ENCODE data around the gene HOXD13. TPM values are rescaled to one million over a fixed set of nuclear protein-coding genes. Genes with fewer than 3 reads are reported as not detected.

HOXD13 gene
- total RNA-seq, 1 experiment from 2014 or later = not detected

GRCh38 chr2:176089843-176090395 is 2.6 kb upstream of the HOXD13 start:
- Histone ChIP-seq H3K27me3 (replicated peaks; ENCODE audit: control insufficient read depth, insufficient read depth, low read length) (peaks cover 23% of the 10 kb centered on the region), H3K36me3 (ENCODE audit: control insufficient read depth, insufficient read depth, low read length) (no peaks in the 10 kb centered on the region), H3K9me3 (no peaks in the 10 kb centered on the region), H3K4me3 (ENCODE audit: low read depth, low read length) (no peak overlapping the region), H3K4me1 (peaks cover 19% of the 10 kb centered on the region; the same call in 1 of the 2 replicates)
- BruUV-seq (replicated peaks) = no TSS peak
- no peaks in the 10 kb centered on the region for H3K9me3 Mint-ChIP-seq (ENCODE audit: unreplicated experiment)
- POLR2A ChIA-PET = no interaction called here
- no peak for DNase-seq
- no peak overlapping the region for H3K4me3 Mint-ChIP-seq (ENCODE audit: unreplicated experiment)
- no peak for TF ChIP-seq CTCF (IDR thresholded peaks at IDR 0.05; ENCODE audit: insufficient read depth in 1 of 2, low read depth in 1 of 2, low read length in 1 of 2, severe bottlenecking in 1 of 2, unreplicated experiment in 1 of 2)
- H3K36me3 Mint-ChIP-seq (ENCODE audit: insufficient read depth, unreplicated experiment) = no peaks in the 10 kb centered on the region
- H3K4me1 Mint-ChIP-seq (ENCODE audit: low read depth, unreplicated experiment) = peaks cover 5% of the 10 kb centered on the region
- no peak overlapping the region for H3K27ac Mint-ChIP-seq (ENCODE audit: unreplicated experiment)
- intact Hi-C loops (cut with micrococcal nuclease; ENCODE audit: unreplicated experiment) = loop anchor here (10.0 kb wide), 3 partner anchors 205 to 1055 kb away; no protein-coding TSS in a partner anchor
- peaks cover 48% of the 10 kb centered on the region for H3K27me3 Mint-ChIP-seq (ENCODE audit: insufficient read depth, unreplicated experiment)
- CTCF ChIA-PET = no interaction called here

GRCh38 chr2:176090862-176091261 is 1.7 kb upstream of the HOXD13 start:
- POLR2A ChIA-PET = no interaction called here
- H3K4me3 ChIP-seq (ENCODE audit: low read depth, low read length) = no peak overlapping the region
- no peak for TF ChIP-seq CTCF (IDR thresholded peaks at IDR 0.05; ENCODE audit: insufficient read depth in 1 of 2, low read depth in 1 of 2, low read length in 1 of 2, severe bottlenecking in 1 of 2, unreplicated experiment in 1 of 2)
- BruUV-seq (replicated peaks) = no TSS peak
- peaks cover 45% of the 10 kb centered on the region for H3K27me3 Mint-ChIP-seq (ENCODE audit: insufficient read depth, unreplicated experiment)
- H3K36me3 Mint-ChIP-seq (ENCODE audit: insufficient read depth, unreplicated experiment) = no peaks in the 10 kb centered on the region
- no peaks in the 10 kb centered on the region for H3K9me3 Mint-ChIP-seq (ENCODE audit: unreplicated experiment)
- H3K4me3 Mint-ChIP-seq (ENCODE audit: unreplicated experiment) = no peak overlapping the region
- DNase-seq = no peak
- no peaks in the 10 kb centered on the region for H3K4me1 Mint-ChIP-seq (ENCODE audit: low read depth, unreplicated experiment)
- peaks cover 18% of the 10 kb centered on the region for H3K27me3 ChIP-seq (replicated peaks; ENCODE audit: control insufficient read depth, insufficient read depth, low read length)
- H3K4me1 ChIP-seq = peaks cover 12% of the 10 kb centered on the region; the same call in 1 of the 2 replicates
- CTCF ChIA-PET = no interaction called here
- no peaks in the 10 kb centered on the region for H3K9me3 ChIP-seq
- no peaks in the 10 kb centered on the region for H3K36me3 ChIP-seq (ENCODE audit: control insufficient read depth, insufficient read depth, low read length)
- H3K27ac Mint-ChIP-seq (ENCODE audit: unreplicated experiment) = no peak overlapping the region
- intact Hi-C loops (cut with micrococcal nuclease; ENCODE audit: unreplicated experiment) = loop anchor here (10.0 kb wide), 2 partner anchors 486 to 1056 kb away; no protein-coding TSS in a partner anchor

- ChIA-PET POLR2A (no interaction called here), CTCF (no interaction called here)
- Histone ChIP-seq H3K27me3 (replicated peaks; ENCODE audit: control insufficient read depth, insufficient read depth, low read length) (peaks cover 14% of the 10 kb centered on the region), H3K36me3 (ENCODE audit: control insufficient read depth, insufficient read depth, low read length) (no peaks in the 10 kb centered on the region), H3K9me3 (no peaks in the 10 kb centered on the region), H3K4me1 (peaks cover 9% of the 10 kb centered on the region), H3K4me3 (ENCODE audit: low read depth, low read length) (no peak overlapping the region)
- Mint-ChIP-seq H3K9me3 (ENCODE audit: unreplicated experiment) (no peaks in the 10 kb centered on the region), H3K27ac (ENCODE audit: unreplicated experiment) (no peak overlapping the region), H3K4me3 (ENCODE audit: unreplicated experiment) (peak overlapping the region; percentile 68), H3K4me1 (ENCODE audit: low read depth, unreplicated experiment) (no peaks in the 10 kb centered on the region), H3K36me3 (ENCODE audit: insufficient read depth, unreplicated experiment) (no peaks in the 10 kb centered on the region), H3K27me3 (ENCODE audit: insufficient read depth, unreplicated experiment) (peaks cover 41% of the 10 kb centered on the region)
- TF ChIP-seq CTCF (IDR thresholded peaks at IDR 0.05; ENCODE audit: insufficient read depth in 1 of 2, low read depth in 1 of 2, low read length in 1 of 2, severe bottlenecking in 1 of 2, unreplicated experiment in 1 of 2) = no peak
- no TSS peak for BruUV-seq (replicated peaks)
- intact Hi-C loops (cut with micrococcal nuclease; ENCODE audit: unreplicated experiment) = loop anchor here (10.0 kb wide), 2 partner anchors 487 to 1057 kb away; no protein-coding TSS in a partner anchor
- no peak for DNase-seq
Observed at GRCh38 chr2:176091329-176092258, 927 bp upstream of the HOXD13 start.
